SK-N-SH (cell line): ENCODE data around the gene COL24A1. TPM values are rescaled to one million over a fixed set of nuclear protein-coding genes. Genes with fewer than 3 reads are reported as not detected.

Experiments used
- CTCF ChIA-PET: fragments of 300-600, 350-600 bp; formaldehyde crosslinking; extraction: SDS; loops from one replicate; lab custom pipeline; 2021; lab: Yijun Ruan, JAX
- POLR2A ChIA-PET: fragments of 350-600 bp; sonication (Branson Sonifier 250); formaldehyde crosslinking; extraction: SDS; loops from one replicate; lab custom pipeline; 2020; ENCODE audit warnings: antibody characterized with exemption, inconsistent platforms; lab: Yijun Ruan, JAX
- DNase-seq: peaks from one replicate; pipeline ENCODE4 v3.0.0; 2012
- H2AFZ ChIP-seq: fragments of 200-600 bp; sonication (generic); 2 replicates; pipeline ENCODE4 v1.8.1; 2016; ENCODE audit warnings: antibody characterized with exemption, mild to moderate bottlenecking, low read depth
- H3F3A ChIP-seq: fragments of 200-600 bp; sonication (generic); replicated peaks from 2 replicates; pipeline ENCODE3; 2016; ENCODE audit warnings: antibody characterized with exemption, mild to moderate bottlenecking; ENCODE audit not compliant: insufficient read depth
- H3K27ac ChIP-seq, 2 experiments: fragments of 200-500 bp in 1 of 2; fragments of 200-600 bp in 1 of 2; sonication (Bioruptor generic) in 1 of 2; sonication (generic), shearing (Covaris generic) in 1 of 2; 2 replicates each; pipeline versions ENCODE4 v1.5.1 to v1.6.1; 2014 to 2016; ENCODE audit warnings: low read depth in 2 of 2, inconsistent platforms in 1 of 2, low read length in 1 of 2, mild to moderate bottlenecking in 1 of 2, mixed read lengths in 1 of 2
- H3K27me3 ChIP-seq: fragments of 200-600 bp; sonication (generic), shearing (Covaris generic); 2 replicates; pipeline ENCODE4 v1.6.1; 2016; ENCODE audit warnings: mixed run types; ENCODE audit not compliant: insufficient read depth
- H3K36me3 ChIP-seq, 2 experiments: fragments of 200-500 bp in 1 of 2; fragments of 200-600 bp in 1 of 2; sonication (Bioruptor generic) in 1 of 2; sonication (generic) in 1 of 2; replicated peaks in 1 of 2; 2 replicates each; pipeline versions ENCODE3 to v1.5.1; 2014 to 2016; ENCODE audit warnings: low read length in 1 of 2, mild to moderate bottlenecking in 1 of 2; ENCODE audit not compliant: insufficient read depth in 2 of 2, control insufficient read depth in 1 of 2
- H3K4me1 ChIP-seq, 2 experiments: fragments of 200-500 bp in 1 of 2; fragments of 200-600 bp in 1 of 2; sonication (Bioruptor generic) in 1 of 2; sonication (generic), shearing (Covaris generic) in 1 of 2; 2 replicates each; pipeline versions ENCODE4 v1.5.1 to v1.6.1; 2014 to 2016; ENCODE audit warnings: low read depth in 1 of 2, low read length in 1 of 2, mixed run types in 1 of 2; ENCODE audit not compliant: insufficient read depth in 2 of 2, control insufficient read depth in 1 of 2
- H3K4me2 ChIP-seq: fragments of 200-600 bp; sonication (generic), shearing (Covaris generic); 2 replicates; pipeline ENCODE4 v1.6.1; 2017; ENCODE audit warnings: mixed run types
- H3K4me3 ChIP-seq, 2 experiments: fragments of 200-500 bp in 1 of 2; fragments of 200-600 bp in 1 of 2; sonication (Bioruptor generic) in 1 of 2; sonication (generic), shearing (Covaris generic) in 1 of 2; 2 replicates each; pipeline versions ENCODE4 v1.5.1 to v1.8.1; 2014 to 2016; ENCODE audit warnings: low read depth in 2 of 2, inconsistent platforms in 1 of 2, low read length in 1 of 2, mild to moderate bottlenecking in 1 of 2, mixed read lengths in 1 of 2, moderate library complexity in 1 of 2
- H3K79me2 ChIP-seq: fragments of 200-600 bp; sonication (generic); 2 replicates; pipeline ENCODE4 v1.8.1; 2017; ENCODE audit warnings: mild to moderate bottlenecking; ENCODE audit not compliant: insufficient read depth
- H3K9ac ChIP-seq: fragments of 200-600 bp; sonication (generic); 2 replicates; pipeline ENCODE4 v1.6.1; 2017; ENCODE audit warnings: mixed run types
- H3K9me2 ChIP-seq: fragments of 200-600 bp; sonication (generic); 2 replicates; pipeline ENCODE4 v1.6.1; 2017; ENCODE audit warnings: mixed run types
- H3K9me3 ChIP-seq: fragments of 200-600 bp; sonication (generic); 2 replicates; pipeline ENCODE4 v1.6.1; 2017; ENCODE audit warnings: mixed run types, mild to moderate bottlenecking, moderate library complexity
- H4K20me1 ChIP-seq: fragments of 200-600 bp; sonication (generic); 2 replicates; pipeline ENCODE4 v1.6.1; 2017; ENCODE audit warnings: mild to moderate bottlenecking, mixed run types; ENCODE audit not compliant: insufficient read depth
- ELF1 ChIP-seq: IDR thresholded peaks from 2 replicates; pipeline ENCODE4 v1.4.0; 2012
- EP300 ChIP-seq, 2 experiments: IDR thresholded peaks; 2 replicates each; pipeline versions ENCODE4 v1.4.0 to v1.6.1; 2012; ENCODE audit warnings: borderline replicate concordance in 1 of 2, low read depth in 1 of 2, low read length in 1 of 2
- FOSL2 ChIP-seq: IDR thresholded peaks from 2 replicates; pipeline ENCODE4 v1.4.0; 2012; ENCODE audit warnings: low read depth, mild to moderate bottlenecking, moderate library complexity, borderline replicate concordance
- JUND ChIP-seq: IDR thresholded peaks from 2 replicates; pipeline ENCODE4 v1.4.0; 2012
- NRF1 ChIP-seq: IDR thresholded peaks from 2 replicates; pipeline ENCODE4 v1.6.1; 2012; ENCODE audit warnings: low read depth, mild to moderate bottlenecking, low read length
- RAD21 ChIP-seq: IDR thresholded peaks from 2 replicates; pipeline ENCODE4 v1.6.1; 2012; ENCODE audit warnings: mild to moderate bottlenecking, low read length
- RXRA ChIP-seq: IDR thresholded peaks from 2 replicates; pipeline ENCODE4 v1.4.0; 2012; ENCODE audit warnings: low read depth, mild to moderate bottlenecking, borderline replicate concordance
- TAF1 ChIP-seq: IDR thresholded peaks from 2 replicates; pipeline ENCODE4 v1.6.1; 2012; ENCODE audit warnings: low read depth, mild to moderate bottlenecking, low read length, moderate library complexity, borderline replicate concordance
- TEAD4 ChIP-seq: IDR thresholded peaks from 2 replicates; pipeline ENCODE4 v1.4.0; 2012; ENCODE audit warnings: mild to moderate bottlenecking, borderline replicate concordance; ENCODE audit not compliant: insufficient read depth
- WGBS: methylation state at CpG from one replicate; pipeline ENCODE4 v1.1.6; 2017; ENCODE audit warnings: low lambda C conversion rate; 5-methylcytosine and 5-hydroxymethylcytosine counted together
- polyA plus RNA-seq, 3 experiments: library from polyadenylated mRNA; depleted of rRNA; stranded (reverse); fragments of >200 nt; gene quantifications; 2 replicates each; pipeline ENCODE4 v1.2.3, GENCODE V29; 2012
- TF ChIP-seq, protein P1 (sequence below): IDR thresholded peaks from 2 replicates; pipeline ENCODE4; 2012
- TF ChIP-seq, protein P2 (sequence below): IDR thresholded peaks from 2 replicates; pipeline ENCODE4 v1.4.0; 2012; ENCODE audit warnings: low read depth, borderline replicate concordance
- TF ChIP-seq, protein P3 (sequence below): fragments of 150-350 bp; IDR thresholded peaks from 2 replicates; pipeline ENCODE4 v1.6.1; 2017; ENCODE audit warnings: antibody characterized with exemption, low read length, low read depth, borderline replicate concordance
- TF ChIP-seq, protein P4 (sequence below): IDR thresholded peaks from 2 replicates; pipeline ENCODE4 v1.6.1; 2012; ENCODE audit warnings: mild to moderate bottlenecking, low read depth, low read length, moderate library complexity
- TF ChIP-seq, protein P5 (sequence below): fragments of 200-600 bp; sonication (generic); IDR thresholded peaks from 2 replicates; pipeline ENCODE4 v1.6.1; 2017; ENCODE audit warnings: antibody characterized with exemption, mild to moderate bottlenecking, moderate library complexity
- TF ChIP-seq, protein P6 (sequence below): IDR thresholded peaks from 2 replicates; pipeline ENCODE4 v1.4.0; 2012; ENCODE audit warnings: low read depth, borderline replicate concordance

The COL24A1 gene
- polyA plus RNA-seq, 1 of the 3 experiments (the other 2 are of a cell fraction) = not detected

DNA sequence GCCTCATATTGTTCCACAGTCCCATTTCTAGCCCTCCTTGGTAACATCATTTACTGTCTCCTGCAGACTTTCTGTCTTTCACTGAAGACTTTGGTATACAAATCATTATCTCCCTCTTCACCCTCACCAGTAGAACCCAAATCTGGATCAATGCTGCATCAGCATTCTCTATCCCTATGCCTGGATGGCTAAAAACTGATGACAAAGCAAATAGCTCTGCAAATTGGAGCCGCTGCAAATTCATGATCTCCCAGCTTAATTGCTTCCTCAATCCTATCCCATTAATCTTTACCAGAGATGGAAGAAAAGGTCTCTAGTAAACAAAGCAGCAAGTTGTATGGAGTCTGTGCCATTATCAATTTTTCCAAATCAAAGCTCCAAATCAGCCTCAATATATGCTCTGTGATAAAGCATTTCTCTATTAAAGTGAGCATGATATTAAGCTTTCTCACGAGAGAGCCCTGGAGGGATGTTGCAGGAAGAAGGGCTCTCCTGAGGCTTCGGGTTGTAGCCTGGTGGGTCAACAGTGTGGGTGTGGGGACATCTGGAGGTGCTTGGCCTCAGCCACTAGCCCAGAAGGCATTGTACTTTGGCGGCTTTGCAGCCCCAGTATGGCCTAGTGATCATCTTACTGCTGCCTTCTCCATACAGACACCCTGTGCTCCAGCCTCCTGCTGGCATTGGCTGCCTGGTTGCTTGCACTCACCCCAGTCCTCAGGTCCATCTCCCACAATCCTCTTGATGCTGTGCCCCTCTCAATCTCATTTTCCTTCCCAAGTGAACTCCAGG is 46.2 kb upstream of the COL24A1 start:
- no peak for DNase-seq
- 4% methylated on average over 3 of the region's 4 CpGs for WGBS
- Histone ChIP-seq H2AFZ (no peak overlapping the region), H4K20me1 (no peaks in the 10 kb centered on the region), H3K9ac (no peak overlapping the region), H3K4me3 (no peak overlapping the region), H3K27ac (no peak overlapping the region), H3K4me2 (no peak overlapping the region), H3K9me2 (no peaks in the 10 kb centered on the region), H3K9me3 (no peaks in the 10 kb centered on the region), H3K36me3 (no peaks in the 10 kb centered on the region), H3K4me1 (no peaks in the 10 kb centered on the region), H3K79me2 (no peaks in the 10 kb centered on the region), H3F3A (no peaks in the 10 kb centered on the region), H3K27me3 (peaks cover 5% of the 10 kb centered on the region; the same call in 1 of the 2 replicates)
- TF ChIP-seq, protein P1, sequence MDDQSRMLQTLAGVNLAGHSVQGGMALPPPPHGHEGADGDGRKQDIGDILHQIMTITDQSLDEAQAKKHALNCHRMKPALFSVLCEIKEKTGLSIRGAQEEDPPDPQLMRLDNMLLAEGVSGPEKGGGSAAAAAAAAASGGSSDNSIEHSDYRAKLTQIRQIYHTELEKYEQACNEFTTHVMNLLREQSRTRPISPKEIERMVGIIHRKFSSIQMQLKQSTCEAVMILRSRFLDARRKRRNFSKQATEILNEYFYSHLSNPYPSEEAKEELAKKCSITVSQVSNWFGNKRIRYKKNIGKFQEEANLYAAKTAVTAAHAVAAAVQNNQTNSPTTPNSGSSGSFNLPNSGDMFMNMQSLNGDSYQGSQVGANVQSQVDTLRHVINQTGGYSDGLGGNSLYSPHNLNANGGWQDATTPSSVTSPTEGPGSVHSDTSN = no peak
- TF ChIP-seq, protein P2, sequence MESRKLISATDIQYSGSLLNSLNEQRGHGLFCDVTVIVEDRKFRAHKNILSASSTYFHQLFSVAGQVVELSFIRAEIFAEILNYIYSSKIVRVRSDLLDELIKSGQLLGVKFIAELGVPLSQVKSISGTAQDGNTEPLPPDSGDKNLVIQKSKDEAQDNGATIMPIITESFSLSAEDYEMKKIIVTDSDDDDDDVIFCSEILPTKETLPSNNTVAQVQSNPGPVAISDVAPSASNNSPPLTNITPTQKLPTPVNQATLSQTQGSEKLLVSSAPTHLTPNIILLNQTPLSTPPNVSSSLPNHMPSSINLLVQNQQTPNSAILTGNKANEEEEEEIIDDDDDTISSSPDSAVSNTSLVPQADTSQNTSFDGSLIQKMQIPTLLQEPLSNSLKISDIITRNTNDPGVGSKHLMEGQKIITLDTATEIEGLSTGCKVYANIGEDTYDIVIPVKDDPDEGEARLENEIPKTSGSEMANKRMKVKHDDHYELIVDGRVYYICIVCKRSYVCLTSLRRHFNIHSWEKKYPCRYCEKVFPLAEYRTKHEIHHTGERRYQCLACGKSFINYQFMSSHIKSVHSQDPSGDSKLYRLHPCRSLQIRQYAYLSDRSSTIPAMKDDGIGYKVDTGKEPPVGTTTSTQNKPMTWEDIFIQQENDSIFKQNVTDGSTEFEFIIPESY = no peak
- TF ChIP-seq, protein P3, sequence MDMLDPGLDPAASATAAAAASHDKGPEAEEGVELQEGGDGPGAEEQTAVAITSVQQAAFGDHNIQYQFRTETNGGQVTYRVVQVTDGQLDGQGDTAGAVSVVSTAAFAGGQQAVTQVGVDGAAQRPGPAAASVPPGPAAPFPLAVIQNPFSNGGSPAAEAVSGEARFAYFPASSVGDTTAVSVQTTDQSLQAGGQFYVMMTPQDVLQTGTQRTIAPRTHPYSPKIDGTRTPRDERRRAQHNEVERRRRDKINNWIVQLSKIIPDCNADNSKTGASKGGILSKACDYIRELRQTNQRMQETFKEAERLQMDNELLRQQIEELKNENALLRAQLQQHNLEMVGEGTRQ = no peak
- TF ChIP-seq, protein P4, sequence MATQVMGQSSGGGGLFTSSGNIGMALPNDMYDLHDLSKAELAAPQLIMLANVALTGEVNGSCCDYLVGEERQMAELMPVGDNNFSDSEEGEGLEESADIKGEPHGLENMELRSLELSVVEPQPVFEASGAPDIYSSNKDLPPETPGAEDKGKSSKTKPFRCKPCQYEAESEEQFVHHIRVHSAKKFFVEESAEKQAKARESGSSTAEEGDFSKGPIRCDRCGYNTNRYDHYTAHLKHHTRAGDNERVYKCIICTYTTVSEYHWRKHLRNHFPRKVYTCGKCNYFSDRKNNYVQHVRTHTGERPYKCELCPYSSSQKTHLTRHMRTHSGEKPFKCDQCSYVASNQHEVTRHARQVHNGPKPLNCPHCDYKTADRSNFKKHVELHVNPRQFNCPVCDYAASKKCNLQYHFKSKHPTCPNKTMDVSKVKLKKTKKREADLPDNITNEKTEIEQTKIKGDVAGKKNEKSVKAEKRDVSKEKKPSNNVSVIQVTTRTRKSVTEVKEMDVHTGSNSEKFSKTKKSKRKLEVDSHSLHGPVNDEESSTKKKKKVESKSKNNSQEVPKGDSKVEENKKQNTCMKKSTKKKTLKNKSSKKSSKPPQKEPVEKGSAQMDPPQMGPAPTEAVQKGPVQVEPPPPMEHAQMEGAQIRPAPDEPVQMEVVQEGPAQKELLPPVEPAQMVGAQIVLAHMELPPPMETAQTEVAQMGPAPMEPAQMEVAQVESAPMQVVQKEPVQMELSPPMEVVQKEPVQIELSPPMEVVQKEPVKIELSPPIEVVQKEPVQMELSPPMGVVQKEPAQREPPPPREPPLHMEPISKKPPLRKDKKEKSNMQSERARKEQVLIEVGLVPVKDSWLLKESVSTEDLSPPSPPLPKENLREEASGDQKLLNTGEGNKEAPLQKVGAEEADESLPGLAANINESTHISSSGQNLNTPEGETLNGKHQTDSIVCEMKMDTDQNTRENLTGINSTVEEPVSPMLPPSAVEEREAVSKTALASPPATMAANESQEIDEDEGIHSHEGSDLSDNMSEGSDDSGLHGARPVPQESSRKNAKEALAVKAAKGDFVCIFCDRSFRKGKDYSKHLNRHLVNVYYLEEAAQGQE = no peak
- TF ChIP-seq TEAD4 = no peak
- no peak for TF ChIP-seq TAF1
- TF ChIP-seq JUND = no peak
- no peak for TF ChIP-seq FOSL2
- TF ChIP-seq, protein P5, sequence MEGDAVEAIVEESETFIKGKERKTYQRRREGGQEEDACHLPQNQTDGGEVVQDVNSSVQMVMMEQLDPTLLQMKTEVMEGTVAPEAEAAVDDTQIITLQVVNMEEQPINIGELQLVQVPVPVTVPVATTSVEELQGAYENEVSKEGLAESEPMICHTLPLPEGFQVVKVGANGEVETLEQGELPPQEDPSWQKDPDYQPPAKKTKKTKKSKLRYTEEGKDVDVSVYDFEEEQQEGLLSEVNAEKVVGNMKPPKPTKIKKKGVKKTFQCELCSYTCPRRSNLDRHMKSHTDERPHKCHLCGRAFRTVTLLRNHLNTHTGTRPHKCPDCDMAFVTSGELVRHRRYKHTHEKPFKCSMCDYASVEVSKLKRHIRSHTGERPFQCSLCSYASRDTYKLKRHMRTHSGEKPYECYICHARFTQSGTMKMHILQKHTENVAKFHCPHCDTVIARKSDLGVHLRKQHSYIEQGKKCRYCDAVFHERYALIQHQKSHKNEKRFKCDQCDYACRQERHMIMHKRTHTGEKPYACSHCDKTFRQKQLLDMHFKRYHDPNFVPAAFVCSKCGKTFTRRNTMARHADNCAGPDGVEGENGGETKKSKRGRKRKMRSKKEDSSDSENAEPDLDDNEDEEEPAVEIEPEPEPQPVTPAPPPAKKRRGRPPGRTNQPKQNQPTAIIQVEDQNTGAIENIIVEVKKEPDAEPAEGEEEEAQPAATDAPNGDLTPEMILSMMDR = no peak
- TF ChIP-seq RAD21 = no peak
- no peak for TF ChIP-seq RXRA
- TF ChIP-seq, protein P6, sequence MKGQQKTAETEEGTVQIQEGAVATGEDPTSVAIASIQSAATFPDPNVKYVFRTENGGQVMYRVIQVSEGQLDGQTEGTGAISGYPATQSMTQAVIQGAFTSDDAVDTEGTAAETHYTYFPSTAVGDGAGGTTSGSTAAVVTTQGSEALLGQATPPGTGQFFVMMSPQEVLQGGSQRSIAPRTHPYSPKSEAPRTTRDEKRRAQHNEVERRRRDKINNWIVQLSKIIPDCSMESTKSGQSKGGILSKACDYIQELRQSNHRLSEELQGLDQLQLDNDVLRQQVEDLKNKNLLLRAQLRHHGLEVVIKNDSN = no peak
- TF ChIP-seq ELF1 = no peak
- TF ChIP-seq EP300 (IDR thresholded peaks at IDR 0.05; ENCODE audit: borderline replicate concordance in 1 of 2, low read depth in 1 of 2, low read length in 1 of 2) = no peak
- no peak for TF ChIP-seq NRF1
- ChIA-PET CTCF (no interaction called here), POLR2A (no interaction called here)
